A673 (cell line): ENCODE results near the gene TAL2. TPM values are rescaled to one million over a fixed set of nuclear protein-coding genes. Genes with fewer than 3 reads are reported as not detected.
"Not testable (repeated sequence)": the region's sequence is repeated elsewhere in the genome, so short reads cannot be mapped to it uniquely, and the experiment has no call there.

Source experiments
- BruUV-seq: library from RNA; stranded (reverse); fragments of 400-500 nt; replicated peaks from 2 replicates; lab custom pipeline; 2021; lab: Mats Ljungman, UMichigan
- CTCF ChIA-PET: fragments of 300-600 bp; sonication (Branson Sonifier 250); formaldehyde crosslinking; loops from one replicate; lab custom pipeline; 2022; ENCODE audit warnings: antibody characterized with exemption; lab: Charles Lee
- POLR2A ChIA-PET: fragments of 300-600 bp; sonication (Branson Sonifier 250); formaldehyde crosslinking; loops from one replicate; lab custom pipeline; 2022; ENCODE audit warnings: antibody characterized with exemption; ENCODE audit not compliant: low non-redundant PET; lab: Charles Lee
- DNase-seq: peaks from one replicate; pipeline ENCODE4 v3.0.0-alpha.2; 2015; ENCODE audit warnings: low spot score
- H3K27ac ChIP-seq: fragments of 200-600 bp; sonication (generic); 2 replicates; pipeline ENCODE4 v1.5.1; 2016; ENCODE audit warnings: mixed run types, low read depth, mild to moderate bottlenecking, mixed read lengths, antibody characterized with exemption, low read length; ENCODE audit not compliant: poor library complexity, severe bottlenecking
- H3K27me3 ChIP-seq: fragments of 200-600 bp; sonication (generic); replicated peaks from 2 replicates; pipeline ENCODE4 v1.6.1; 2017; ENCODE audit warnings: mixed run types, low read depth, mild to moderate bottlenecking, mixed read lengths, antibody characterized with exemption, low read length; ENCODE audit not compliant: insufficient read depth, poor library complexity
- H3K36me3 ChIP-seq: fragments of 200-600 bp; sonication (generic); 2 replicates; pipeline ENCODE4 v1.6.1; 2016; ENCODE audit warnings: mixed run types, mild to moderate bottlenecking, mixed read lengths, antibody characterized with exemption, low read length; ENCODE audit not compliant: insufficient read depth, poor library complexity, severe bottlenecking
- H3K4me1 ChIP-seq: fragments of 200-600 bp; sonication (generic); 2 replicates; pipeline ENCODE4 v1.6.1; 2017; ENCODE audit warnings: mixed run types, mild to moderate bottlenecking, mixed read lengths, antibody characterized with exemption, low read length; ENCODE audit not compliant: insufficient read depth, poor library complexity, severe bottlenecking
- H3K4me3 ChIP-seq: fragments of 200-600 bp; sonication (generic); 2 replicates; pipeline ENCODE4 v1.5.1; 2016; ENCODE audit warnings: low read depth, mixed run types, mild to moderate bottlenecking, mixed read lengths, low read length; ENCODE audit not compliant: poor library complexity, severe bottlenecking
- H3K9me3 ChIP-seq: fragments of 200-600 bp; sonication (generic); 2 replicates; pipeline ENCODE4 v1.6.1; 2016; ENCODE audit warnings: mixed run types, low read depth, mild to moderate bottlenecking, mixed read lengths, antibody characterized with exemption, low read length; ENCODE audit not compliant: poor library complexity, severe bottlenecking
- CTCF ChIP-seq: fragments of 300-800, 200-600 bp; sonication (generic); conservative IDR thresholded peaks from 2 replicates; pipeline ENCODE4 v1.5.1; 2017; ENCODE audit warnings: low read depth, mild to moderate bottlenecking, antibody characterized with exemption, low read length, moderate library complexity, mixed read lengths
- EZH2 ChIP-seq: fragments of 200-600 bp; sonication (generic); IDR thresholded peaks from 2 replicates; pipeline ENCODE4 v1.6.1; 2017; ENCODE audit warnings: borderline replicate concordance, low read depth, mild to moderate bottlenecking, mixed read lengths, antibody characterized with exemption, low read length; ENCODE audit not compliant: poor library complexity, severe bottlenecking
- intact Hi-C: fragments of 100-400 bp; cut with micrococcal nuclease; formaldehyde crosslinking; loops from one replicate; pipeline ENCODE4 v1.10.0; 2022; ENCODE audit not compliant: unreplicated experiment
- total RNA-seq: library from RNA; stranded (reverse); gene quantifications from 2 replicates; pipeline ENCODE4 v1.2.3, GENCODE V29; 2021

Gene TAL2
- total RNA-seq, 1 experiment from 2014 or later, result not detected

- BruUV-seq, result no TSS peak
- ChIA-PET CTCF (no interaction called here), POLR2A (no interaction called here)
- Histone ChIP-seq H3K27ac (no peak overlapping the region), H3K36me3 (no peaks in the 10 kb centered on the region), H3K9me3 (no peaks in the 10 kb centered on the region), H3K27me3 (no peaks in the 10 kb centered on the region), H3K4me1 (no peaks in the 10 kb centered on the region), H3K4me3 (no peak overlapping the region)
- no peak for TF ChIP-seq EZH2
- TF ChIP-seq CTCF, result no peak
- DNase-seq, result no peak
- intact Hi-C loops, result no loop called here
These were observed 38.9 kb downstream of the TAL2 start for GRCh38 chr9:105701145-105701544.

- Histone ChIP-seq H3K27ac (no peak overlapping the region), H3K9me3 (no peaks in the 10 kb centered on the region), H3K4me1 (no peaks in the 10 kb centered on the region), H3K4me3 (no peak overlapping the region), H3K36me3 (no peaks in the 10 kb centered on the region), H3K27me3 (no peaks in the 10 kb centered on the region)
- intact Hi-C loops, result no loop called here
- no peak for DNase-seq
- no TSS peak for BruUV-seq
- TF ChIP-seq EZH2 (no peak), CTCF (no peak)
- ChIA-PET CTCF (no interaction called here), POLR2A (no interaction called here)
These were observed 40.0 kb downstream of the TAL2 start for GRCh38 chr9:105702207-105702606.

- not testable (repeated sequence) for DNase-seq
These were observed 41.4 kb downstream of the TAL2 start for GRCh38 chr9:105703638-105704037.

GRCh38 chr9:105706156-105706555, 43.9 kb downstream of the TAL2 start:
- CTCF ChIA-PET, result no interaction called here

More at GRCh38 chr9:105703638-105704037, 41.4 kb downstream of the TAL2 start:
- intact Hi-C loops, H3K27me3 ChIP-seq, BruUV-seq, POLR2A ChIA-PET, H3K9me3 ChIP-seq, CTCF ChIA-PET, H3K36me3 ChIP-seq, H3K27ac ChIP-seq, H3K4me1 ChIP-seq, H3K4me3 ChIP-seq: not testable (repeated sequence)

More at GRCh38 chr9:105706156-105706555, 43.9 kb downstream of the TAL2 start:
- Histone ChIP-seq H3K36me3 (no peaks in the 10 kb centered on the region), H3K9me3 (no peaks in the 10 kb centered on the region), H3K27me3 (no peaks in the 10 kb centered on the region), H3K27ac (no peak overlapping the region), H3K4me1 (no peaks in the 10 kb centered on the region), H3K4me3 (no peak overlapping the region)
- DNase-seq, result no peak
- POLR2A ChIA-PET, result no interaction called here
- intact Hi-C loops, result no loop called here
- BruUV-seq, result no TSS peak
- TF ChIP-seq CTCF (no peak), EZH2 (no peak)
